Measurements from ENCODE around the gene MPLKIP. TPM values are rescaled to one million over a fixed set of nuclear protein-coding genes. Genes with fewer than 3 reads are reported as not detected.
A peak's percentile ranks its signal among the peaks of the same experiment; 100 is the strongest.

Gene MPLKIP
- total RNA-seq, 2 donors from 2014 or later, result 20.2 to 24.1 TPM

DNA sequence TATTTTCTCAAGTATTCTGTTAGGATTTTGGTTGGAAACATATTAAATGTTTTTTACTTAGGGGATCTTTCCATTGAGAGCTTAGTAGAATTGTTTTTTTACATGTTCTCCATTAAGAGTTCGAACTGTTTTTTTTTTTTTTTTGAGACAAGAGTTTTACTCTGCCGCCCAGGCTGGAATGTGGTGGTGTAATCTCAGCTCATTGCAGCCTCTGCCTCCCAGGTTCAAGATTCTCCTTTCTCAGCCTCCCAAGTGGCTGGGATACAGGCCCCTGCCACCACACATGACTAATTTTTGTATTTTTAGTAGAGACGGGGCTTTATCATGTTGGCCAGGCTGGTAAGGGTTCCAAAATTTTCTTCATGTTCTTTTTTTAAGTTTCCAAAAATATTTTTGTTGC, 33.2 kb downstream of the MPLKIP start:
- H3K4me3 ChIP-seq, result no peak overlapping the region
- H3K27ac ChIP-seq, result peak overlapping the region in 1 of 2 donors; percentile 8

DNA sequence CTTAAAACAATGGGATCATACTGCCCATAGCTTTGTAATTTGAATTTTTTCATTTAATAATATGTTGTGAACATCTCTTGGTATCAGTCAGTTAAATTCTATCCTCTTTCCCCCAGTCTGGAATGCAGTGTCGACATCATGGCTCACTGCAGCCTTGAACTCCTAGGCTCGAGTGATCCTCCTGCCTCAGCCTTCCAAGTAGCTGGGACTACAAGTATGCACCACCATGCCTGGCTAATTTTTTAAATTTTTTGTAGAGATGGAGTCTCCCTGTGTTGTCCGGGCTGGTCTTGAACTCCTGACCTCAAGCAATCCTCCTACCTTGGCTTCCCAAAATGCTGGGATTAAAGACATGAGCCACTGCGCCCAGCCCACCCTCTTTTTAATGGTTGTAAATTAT, 34.6 kb downstream of the MPLKIP start:
- TF ChIP-seq, protein P1, sequence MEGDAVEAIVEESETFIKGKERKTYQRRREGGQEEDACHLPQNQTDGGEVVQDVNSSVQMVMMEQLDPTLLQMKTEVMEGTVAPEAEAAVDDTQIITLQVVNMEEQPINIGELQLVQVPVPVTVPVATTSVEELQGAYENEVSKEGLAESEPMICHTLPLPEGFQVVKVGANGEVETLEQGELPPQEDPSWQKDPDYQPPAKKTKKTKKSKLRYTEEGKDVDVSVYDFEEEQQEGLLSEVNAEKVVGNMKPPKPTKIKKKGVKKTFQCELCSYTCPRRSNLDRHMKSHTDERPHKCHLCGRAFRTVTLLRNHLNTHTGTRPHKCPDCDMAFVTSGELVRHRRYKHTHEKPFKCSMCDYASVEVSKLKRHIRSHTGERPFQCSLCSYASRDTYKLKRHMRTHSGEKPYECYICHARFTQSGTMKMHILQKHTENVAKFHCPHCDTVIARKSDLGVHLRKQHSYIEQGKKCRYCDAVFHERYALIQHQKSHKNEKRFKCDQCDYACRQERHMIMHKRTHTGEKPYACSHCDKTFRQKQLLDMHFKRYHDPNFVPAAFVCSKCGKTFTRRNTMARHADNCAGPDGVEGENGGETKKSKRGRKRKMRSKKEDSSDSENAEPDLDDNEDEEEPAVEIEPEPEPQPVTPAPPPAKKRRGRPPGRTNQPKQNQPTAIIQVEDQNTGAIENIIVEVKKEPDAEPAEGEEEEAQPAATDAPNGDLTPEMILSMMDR (IDR thresholded peaks at IDR 0.05), result no peak
- ATAC-seq (ENCODE audit: insufficient number of reproducible peaks, low FRiP score, low read depth), result no peak
- Histone ChIP-seq H3K9me3 (no peaks in the 10 kb centered on the region), H3K4me3 (no peak overlapping the region), H3K36me3 (peaks cover 8% of the 10 kb centered on the region), H3K27ac (no peak overlapping the region), H3K27me3 (replicated peaks; ENCODE audit: insufficient read depth) (no peaks in the 10 kb centered on the region), H3K4me1 (ENCODE audit: control insufficient read depth in 1 of 2, low read depth in 2 of 2) (peaks cover 6 to 19% of the 10 kb centered on the region in 2 donors)
- no peak for DNase-seq (ENCODE audit: low spot score)

More for the DNA sequence above, 33.2 kb downstream of the MPLKIP start:
- H3K9me3 ChIP-seq, result no peaks in the 10 kb centered on the region
- DNase-seq (ENCODE audit: low spot score) (no peak), ATAC-seq (ENCODE audit: insufficient number of reproducible peaks, low FRiP score, low read depth) (no peak)
- peaks cover 6 to 19% of the 10 kb centered on the region in 2 donors for H3K4me1 ChIP-seq (ENCODE audit: control insufficient read depth in 1 of 2, low read depth in 2 of 2)
- peaks cover 3% of the 10 kb centered on the region for H3K36me3 ChIP-seq
- H3K27me3 ChIP-seq (replicated peaks; ENCODE audit: insufficient read depth), result no peaks in the 10 kb centered on the region
- TF ChIP-seq, protein P1 (IDR thresholded peaks at IDR 0.05), result no peak

DNA sequence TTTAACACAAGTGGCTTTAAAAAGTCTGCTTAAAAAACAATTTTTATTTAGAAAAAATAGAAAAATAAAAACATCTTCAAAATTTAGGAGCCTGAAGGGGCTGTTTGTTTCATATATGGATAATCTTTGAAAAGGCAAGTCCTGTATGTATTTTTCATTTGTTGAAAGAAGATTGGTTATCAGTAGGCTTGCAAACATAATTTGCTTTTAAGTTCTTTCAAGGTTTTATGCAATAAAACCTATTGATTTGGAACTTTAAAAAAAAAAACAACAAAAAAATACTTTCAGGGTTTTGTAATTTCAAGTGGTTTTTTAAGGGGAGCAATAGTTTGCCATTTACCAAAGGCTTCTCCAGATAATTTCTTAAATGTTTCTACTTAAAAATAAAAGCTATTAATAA, 35.6 kb downstream of the MPLKIP start:
- H3K27ac ChIP-seq, result no peak overlapping the region
- TF ChIP-seq, protein P1 (IDR thresholded peaks at IDR 0.05), result no peak
- ATAC-seq (ENCODE audit: insufficient number of reproducible peaks, low FRiP score, low read depth), result no peak
- H3K27me3 ChIP-seq (replicated peaks; ENCODE audit: insufficient read depth), result no peaks in the 10 kb centered on the region
- H3K4me1 ChIP-seq (ENCODE audit: control insufficient read depth in 1 of 2, low read depth in 2 of 2), result peaks cover 6 to 19% of the 10 kb centered on the region in 2 donors
- DNase-seq (ENCODE audit: low spot score), result no peak
- peaks cover 17% of the 10 kb centered on the region for H3K36me3 ChIP-seq
- H3K9me3 ChIP-seq, result no peaks in the 10 kb centered on the region
- no peak overlapping the region for H3K4me3 ChIP-seq

DNA sequence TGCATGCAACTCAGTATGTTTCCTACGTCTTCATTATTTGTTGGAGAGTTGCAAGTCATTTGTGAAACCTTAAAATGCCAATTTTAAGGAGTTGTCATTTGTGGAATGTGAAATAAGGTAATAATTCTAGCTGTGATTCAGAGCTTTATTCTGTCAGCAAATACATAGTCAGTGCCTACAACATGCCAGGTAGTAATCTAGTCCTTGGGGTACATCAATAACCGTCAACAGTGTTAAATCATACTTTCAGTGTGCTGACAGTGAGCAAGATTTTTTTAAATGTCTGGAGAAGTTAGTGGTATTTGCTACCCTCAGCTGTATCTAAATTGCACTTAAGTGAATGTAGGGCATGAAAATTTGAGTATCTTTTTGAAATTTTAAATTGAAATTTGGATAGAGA, 36.7 kb downstream of the MPLKIP start:
- Histone ChIP-seq H3K27ac (no peak overlapping the region), H3K27me3 (replicated peaks; ENCODE audit: insufficient read depth) (no peaks in the 10 kb centered on the region), H3K36me3 (peaks cover 25% of the 10 kb centered on the region), H3K9me3 (no peaks in the 10 kb centered on the region), H3K4me3 (no peak overlapping the region), H3K4me1 (ENCODE audit: control insufficient read depth in 1 of 2, low read depth in 2 of 2) (peaks cover 6 to 19% of the 10 kb centered on the region in 2 donors)
- DNase-seq (ENCODE audit: low spot score), result no peak
- TF ChIP-seq, protein P1 (IDR thresholded peaks at IDR 0.05), result no peak
- no peak for ATAC-seq (ENCODE audit: insufficient number of reproducible peaks, low FRiP score, low read depth)

DNA sequence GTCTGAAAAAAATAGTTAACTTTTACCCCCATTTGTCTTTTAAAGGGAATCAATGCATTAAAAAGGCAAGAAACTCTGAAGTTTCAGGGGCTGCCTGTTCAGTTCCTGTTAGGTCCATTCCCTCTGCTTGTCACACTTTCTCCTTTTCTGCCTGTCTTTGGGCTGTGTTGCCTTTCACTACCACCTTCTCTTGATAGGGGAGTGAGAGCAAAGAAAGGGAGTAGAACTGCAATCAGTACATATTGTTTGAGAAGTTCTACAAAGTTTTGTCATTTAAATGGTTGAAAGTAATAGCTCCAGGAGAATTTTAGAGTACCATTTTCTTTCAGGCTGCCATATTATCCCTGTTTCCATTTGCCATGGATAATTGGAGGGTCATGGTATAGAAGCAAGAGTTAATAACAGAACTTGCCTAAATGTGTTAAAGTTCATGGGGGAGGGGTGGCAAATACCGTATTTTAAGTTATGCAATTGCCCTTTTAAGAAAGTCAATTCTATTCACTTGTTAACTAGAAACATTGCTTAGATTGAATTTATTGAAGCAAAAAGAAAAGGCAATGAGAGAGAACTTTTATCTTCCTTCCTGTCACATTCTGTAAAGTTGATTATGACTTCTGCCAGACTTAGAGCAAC, 38.6 kb downstream of the MPLKIP start:
- TF ChIP-seq, protein P1 (IDR thresholded peaks at IDR 0.05), result no peak
- ATAC-seq (ENCODE audit: insufficient number of reproducible peaks, low FRiP score, low read depth) (no peak), DNase-seq (ENCODE audit: low spot score) (no peak)
- Histone ChIP-seq H3K9me3 (no peaks in the 10 kb centered on the region), H3K36me3 (peaks cover 26% of the 10 kb centered on the region), H3K4me3 (no peak overlapping the region), H3K27ac (no peak overlapping the region), H3K4me1 (ENCODE audit: control insufficient read depth in 1 of 2, low read depth in 2 of 2) (peaks cover 6 to 11% of the 10 kb centered on the region in 2 donors), H3K27me3 (replicated peaks; ENCODE audit: insufficient read depth) (no peaks in the 10 kb centered on the region)
